ENCODE measurements around the gene GAB2. TPM values are rescaled to one million over a fixed set of nuclear protein-coding genes. Genes with fewer than 3 reads are reported as not detected.

The GAB2 gene
- total RNA-seq, 6 experiments from 2014 or later, result 3.8 to 10.2 (median 4.5) TPM

- H3K9me3 ChIP-seq, result no peaks in the 10 kb centered on the region
- H3K27ac ChIP-seq, result no peak overlapping the region
- ATAC-seq (peak in 2 of 4 donors; percentile 34 to 38), DNase-seq (no peak)
- no peak overlapping the region for H3K4me3 ChIP-seq
- 40% methylated on average over 5 of the region's 5 CpGs for WGBS (ENCODE audit: insufficient coverage, low coverage, low lambda C conversion rate, missing lambda C conversion rate)
- no peaks in the 10 kb centered on the region for H3K27me3 ChIP-seq
- no peaks in the 10 kb centered on the region for H3K4me1 ChIP-seq
- TF ChIP-seq POLR2A (IDR thresholded peaks at IDR 0.05) (no peak), CTCF (IDR thresholded peaks at IDR 0.05) (no peak)
- no peaks in the 10 kb centered on the region for H3K36me3 ChIP-seq
- intact Hi-C loops (cut with DNase I), result no loop called here
These were observed 26.8 kb downstream of the GAB2 start for GRCh38 chr11:78390809-78391208.

- 82% methylated on average over 3 of the region's 3 CpGs for WGBS (ENCODE audit: insufficient coverage, low coverage, low lambda C conversion rate, missing lambda C conversion rate)
- H3K36me3 ChIP-seq, result no peaks in the 10 kb centered on the region
- intact Hi-C loops (cut with DNase I), result no loop called here
These were observed 31.2 kb downstream of the GAB2 start for GRCh38 chr11:78386215-78386941.

GRCh38 chr11:78385205-78385604, 32.4 kb downstream of the GAB2 start:
- no peak for TF ChIP-seq POLR2A (IDR thresholded peaks at IDR 0.05)
- intact Hi-C loops (cut with DNase I), result no loop called here
- 83% methylated on average over 1 of the region's 1 CpG for WGBS (ENCODE audit: insufficient coverage, low coverage, low lambda C conversion rate, missing lambda C conversion rate)
- Histone ChIP-seq H3K9me3 (no peaks in the 10 kb centered on the region), H3K27me3 (no peaks in the 10 kb centered on the region), H3K27ac (no peak overlapping the region), H3K4me1 (no peaks in the 10 kb centered on the region), H3K4me3 (no peak overlapping the region), H3K36me3 (no peaks in the 10 kb centered on the region)
- DNase-seq (no peak), ATAC-seq (no peak)

More at GRCh38 chr11:78386215-78386941, 31.2 kb downstream of the GAB2 start:
- Histone ChIP-seq H3K9me3 (no peaks in the 10 kb centered on the region), H3K27ac (no peak overlapping the region), H3K27me3 (no peaks in the 10 kb centered on the region), H3K4me3 (no peak overlapping the region), H3K4me1 (no peaks in the 10 kb centered on the region)
- DNase-seq (no peak), ATAC-seq (no peak)
- TF ChIP-seq POLR2A (IDR thresholded peaks at IDR 0.05) (no peak), CTCF (IDR thresholded peaks at IDR 0.05) (no peak)

- WGBS (ENCODE audit: insufficient coverage, low coverage, low lambda C conversion rate, missing lambda C conversion rate), result 56% methylated on average over 2 of the region's 4 CpGs
- DNase-seq (no peak), ATAC-seq (no peak)
These were observed 33.4 kb downstream of the GAB2 start for GRCh38 chr11:78384231-78384630.

More at GRCh38 chr11:78384231-78384630, 33.4 kb downstream of the GAB2 start:
- no peaks in the 10 kb centered on the region for H3K36me3 ChIP-seq
- H3K9me3 ChIP-seq, result no peaks in the 10 kb centered on the region
- intact Hi-C loops (cut with DNase I), result no loop called here
- H3K4me1 ChIP-seq, result no peaks in the 10 kb centered on the region
- TF ChIP-seq CTCF (IDR thresholded peaks at IDR 0.05) (no peak), POLR2A (IDR thresholded peaks at IDR 0.05) (no peak)
- H3K27me3 ChIP-seq, result no peaks in the 10 kb centered on the region
- no peak overlapping the region for H3K4me3 ChIP-seq
- H3K27ac ChIP-seq, result no peak overlapping the region
